ENCODE data around the gene TACC3.

The TACC3 gene

DNA sequence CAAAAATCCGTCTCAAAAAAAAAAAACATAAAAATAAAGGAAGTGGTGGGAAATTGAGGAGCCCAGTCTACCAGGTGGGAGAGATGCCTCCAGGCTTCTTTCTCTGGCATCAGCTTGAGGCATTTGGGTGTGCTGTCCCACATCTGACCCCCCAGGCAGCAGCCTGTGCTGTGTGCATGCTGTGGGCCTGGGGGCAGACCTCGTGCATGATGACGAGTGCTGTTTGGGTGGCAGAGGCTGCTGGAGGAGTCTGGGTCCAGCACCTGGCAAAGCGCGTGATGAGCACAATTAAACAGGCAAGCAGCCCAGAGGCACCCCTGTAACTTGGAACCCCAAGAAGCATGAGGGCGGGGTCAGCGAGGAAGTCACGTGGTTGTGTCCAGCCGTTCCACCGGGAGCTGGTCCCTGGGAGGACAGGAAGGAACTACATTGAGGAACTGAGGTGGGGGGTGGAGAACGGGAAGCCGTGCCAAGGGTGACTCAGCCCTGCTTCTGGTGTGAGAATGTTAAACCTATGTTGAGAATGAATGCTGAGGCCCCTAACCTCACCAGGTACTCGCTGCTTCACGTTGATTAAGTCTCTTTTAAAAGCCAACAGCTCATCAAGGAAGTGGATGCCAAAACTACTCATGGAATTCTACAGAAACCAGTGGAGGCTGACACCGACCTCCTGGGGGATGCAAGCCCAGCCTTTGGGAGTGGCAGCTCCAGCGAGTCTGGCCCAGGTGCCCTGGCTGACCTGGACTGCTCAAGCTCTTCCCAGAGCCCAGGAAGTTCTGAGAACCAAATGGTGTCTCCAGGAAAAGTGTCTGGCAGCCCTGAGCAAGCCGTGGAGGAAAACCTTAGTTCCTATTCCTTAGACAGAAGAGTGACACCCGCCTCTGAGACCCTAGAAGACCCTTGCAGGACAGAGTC, 6.1 kb downstream of the TACC3 start:
- no peak for DNase-seq (ENCODE audit: low spot score)
- TF ChIP-seq, protein P1, sequence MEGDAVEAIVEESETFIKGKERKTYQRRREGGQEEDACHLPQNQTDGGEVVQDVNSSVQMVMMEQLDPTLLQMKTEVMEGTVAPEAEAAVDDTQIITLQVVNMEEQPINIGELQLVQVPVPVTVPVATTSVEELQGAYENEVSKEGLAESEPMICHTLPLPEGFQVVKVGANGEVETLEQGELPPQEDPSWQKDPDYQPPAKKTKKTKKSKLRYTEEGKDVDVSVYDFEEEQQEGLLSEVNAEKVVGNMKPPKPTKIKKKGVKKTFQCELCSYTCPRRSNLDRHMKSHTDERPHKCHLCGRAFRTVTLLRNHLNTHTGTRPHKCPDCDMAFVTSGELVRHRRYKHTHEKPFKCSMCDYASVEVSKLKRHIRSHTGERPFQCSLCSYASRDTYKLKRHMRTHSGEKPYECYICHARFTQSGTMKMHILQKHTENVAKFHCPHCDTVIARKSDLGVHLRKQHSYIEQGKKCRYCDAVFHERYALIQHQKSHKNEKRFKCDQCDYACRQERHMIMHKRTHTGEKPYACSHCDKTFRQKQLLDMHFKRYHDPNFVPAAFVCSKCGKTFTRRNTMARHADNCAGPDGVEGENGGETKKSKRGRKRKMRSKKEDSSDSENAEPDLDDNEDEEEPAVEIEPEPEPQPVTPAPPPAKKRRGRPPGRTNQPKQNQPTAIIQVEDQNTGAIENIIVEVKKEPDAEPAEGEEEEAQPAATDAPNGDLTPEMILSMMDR (IDR thresholded peaks at IDR 0.05; ENCODE audit: extremely low read depth, missing control alignments): no peak

DNA sequence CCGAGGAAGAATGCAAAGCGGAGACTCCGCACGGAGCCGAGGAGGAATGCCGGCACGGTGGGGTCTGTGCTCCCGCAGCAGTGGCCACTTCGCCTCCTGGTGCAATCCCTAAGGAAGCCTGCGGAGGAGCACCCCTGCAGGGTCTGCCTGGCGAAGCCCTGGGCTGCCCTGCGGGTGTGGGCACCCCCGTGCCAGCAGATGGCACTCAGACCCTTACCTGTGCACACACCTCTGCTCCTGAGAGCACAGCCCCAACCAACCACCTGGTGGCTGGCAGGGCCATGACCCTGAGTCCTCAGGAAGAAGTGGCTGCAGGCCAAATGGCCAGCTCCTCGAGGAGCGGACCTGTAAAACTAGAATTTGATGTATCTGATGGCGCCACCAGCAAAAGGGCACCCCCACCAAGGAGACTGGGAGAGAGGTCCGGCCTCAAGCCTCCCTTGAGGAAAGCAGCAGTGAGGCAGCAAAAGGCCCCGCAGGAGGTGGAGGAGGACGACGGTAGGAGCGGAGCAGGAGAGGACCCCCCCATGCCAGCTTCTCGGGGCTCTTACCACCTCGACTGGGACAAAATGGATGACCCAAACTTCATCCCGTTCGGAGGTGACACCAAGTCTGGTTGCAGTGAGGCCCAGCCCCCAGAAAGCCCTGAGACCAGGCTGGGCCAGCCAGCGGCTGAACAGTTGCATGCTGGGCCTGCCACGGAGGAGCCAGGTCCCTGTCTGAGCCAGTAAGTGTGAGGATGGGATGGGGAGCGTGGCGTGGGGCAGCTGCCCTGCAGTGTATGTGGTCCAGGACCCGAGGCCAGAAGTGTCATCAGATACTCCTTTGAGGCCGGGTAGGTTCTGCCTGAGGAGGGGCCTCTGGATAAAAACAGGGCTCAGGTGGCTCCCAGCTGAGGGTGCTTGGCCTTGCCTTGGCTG, 7.0 kb downstream of the TACC3 start:
- no peak for DNase-seq (ENCODE audit: low spot score)

DNA sequence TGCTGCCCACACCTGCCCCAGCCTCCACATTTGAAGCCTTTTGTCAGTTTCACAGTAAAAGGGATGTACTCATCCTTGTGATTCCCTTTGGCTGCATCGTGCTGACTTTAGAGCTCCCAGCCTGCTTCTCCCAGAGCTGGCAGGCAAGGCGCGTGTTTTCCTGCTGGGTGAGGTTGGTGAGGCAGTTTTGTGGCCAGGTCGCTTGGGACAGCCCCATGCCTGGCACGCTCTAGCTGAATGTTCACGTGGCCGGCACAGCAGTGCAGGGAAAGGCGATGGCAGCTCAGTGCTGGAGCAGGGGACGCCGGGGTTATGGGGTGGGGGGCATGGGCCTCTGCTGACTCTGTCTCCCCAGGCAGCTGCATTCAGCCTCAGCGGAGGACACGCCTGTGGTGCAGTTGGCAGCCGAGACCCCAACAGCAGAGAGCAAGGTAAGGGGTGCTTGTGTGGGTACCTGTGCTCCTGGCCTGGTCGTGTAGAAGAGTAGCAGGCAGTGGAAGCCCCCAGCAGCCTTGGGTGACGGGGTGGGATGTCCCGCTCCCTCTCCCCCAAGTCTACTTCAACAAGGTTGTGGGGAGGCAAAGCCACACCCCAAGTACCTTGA, 9.3 kb downstream of the TACC3 start:
- DNase-seq (ENCODE audit: low spot score): no peak
- TF ChIP-seq, protein P1 (IDR thresholded peaks at IDR 0.05; ENCODE audit: extremely low read depth, missing control alignments): no peak

More for the DNA sequence above, 7.0 kb downstream of the TACC3 start:
- TF ChIP-seq, protein P1 (IDR thresholded peaks at IDR 0.05; ENCODE audit: extremely low read depth, missing control alignments): no peak

DNA sequence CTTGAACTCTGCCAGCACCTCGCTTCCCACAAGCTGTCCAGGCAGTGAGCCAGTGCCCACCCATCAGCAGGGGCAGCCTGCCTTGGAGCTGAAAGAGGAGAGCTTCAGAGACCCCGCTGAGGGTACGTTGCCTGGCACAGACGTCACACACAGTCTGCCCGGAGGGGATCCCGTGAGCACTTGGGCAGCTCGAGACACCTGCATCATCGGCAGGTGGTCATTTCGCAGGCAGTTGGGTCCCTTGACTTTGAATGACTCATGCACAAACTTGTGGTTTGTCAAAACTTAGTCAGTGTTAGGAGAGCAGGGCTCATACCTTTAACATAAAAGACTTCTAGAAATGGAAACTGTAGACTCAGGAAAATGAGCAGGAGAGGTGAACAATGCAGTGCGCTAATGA, 9.9 kb downstream of the TACC3 start:
- no peak for DNase-seq (ENCODE audit: low spot score)
- TF ChIP-seq, protein P1 (IDR thresholded peaks at IDR 0.05; ENCODE audit: extremely low read depth, missing control alignments): no peak

DNA sequence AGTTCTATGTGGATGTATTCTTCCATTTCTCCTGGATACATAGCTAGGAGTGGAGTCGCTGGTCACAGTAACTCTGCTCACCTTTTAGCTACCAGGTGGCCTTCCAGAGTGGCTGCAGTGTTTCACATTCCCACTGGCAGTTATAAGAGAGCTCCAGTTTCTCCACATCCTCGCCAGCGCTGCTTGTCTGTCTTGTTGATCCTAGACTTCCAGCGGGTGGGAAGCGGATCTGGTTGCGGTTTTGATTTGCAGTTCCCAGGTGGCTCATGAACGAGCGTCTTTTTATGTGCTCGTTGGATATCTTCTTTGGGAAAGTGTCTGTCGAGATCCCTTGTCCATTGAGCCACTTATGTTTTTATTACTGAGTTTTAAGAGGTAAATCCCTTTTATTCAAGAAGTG, 11.6 kb downstream of the TACC3 start:
- no peak for DNase-seq (ENCODE audit: low spot score)
- TF ChIP-seq, protein P1 (IDR thresholded peaks at IDR 0.05; ENCODE audit: extremely low read depth, missing control alignments): no peak

DNA sequence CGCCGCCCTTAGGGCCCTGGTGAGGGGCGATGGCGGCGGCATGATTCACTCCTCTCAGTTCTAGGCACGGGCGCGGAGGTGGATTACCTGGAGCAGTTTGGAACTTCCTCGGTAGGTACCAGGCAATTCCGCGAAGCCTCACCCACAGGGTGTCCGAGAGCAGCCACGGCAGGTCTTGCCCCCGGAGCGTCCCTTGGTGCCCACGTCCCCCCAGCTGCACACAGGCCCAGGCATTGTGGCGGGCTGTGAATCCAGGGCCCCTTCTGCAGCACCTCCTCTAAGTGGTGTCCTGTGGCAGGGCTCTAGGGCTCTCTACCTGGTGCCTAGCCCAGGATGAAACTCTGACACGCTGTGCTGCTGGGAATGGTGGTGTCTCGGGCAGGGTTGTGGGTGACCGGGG, 13.9 kb downstream of the TACC3 start:
- TF ChIP-seq, protein P1 (IDR thresholded peaks at IDR 0.05; ENCODE audit: extremely low read depth, missing control alignments): no peak
- no peak for DNase-seq (ENCODE audit: low spot score)
